Measurements from ENCODE around the gene ETDA. TPM values are rescaled to one million over a fixed set of nuclear protein-coding genes. Genes with fewer than 3 reads are reported as not detected.
"Not testable (repeated sequence)": the region's sequence is repeated elsewhere in the genome, so short reads cannot be mapped to it uniquely, and the experiment has no call there.

Gene ETDA
- not detected in 2 replicates for total RNA-seq (2014; rRNA removed; shearing (Covaris generic); ENCODE audit: low replicate concordance)

GRCh38 chrX:135252011-135252518 lies at the start of gene ETDA:
Gene ETDA (plus strand): TSS chrX:135252061. CDS start chrX:135253277, 1,216 bp downstream.
- not testable (repeated sequence) for DNase-seq, H3K27me3 ChIP-seq, H3K36me3 ChIP-seq, H3K4me3 ChIP-seq, H3K9me3 ChIP-seq

GRCh38 chrX:135206427-135206826 lies 45.4 kb upstream of the ETDA start:
- not testable (repeated sequence) for H3K9me3 ChIP-seq, DNase-seq, H3K27me3 ChIP-seq, H3K36me3 ChIP-seq, H3K4me3 ChIP-seq

- H3K27me3 ChIP-seq: no peaks in the 10 kb centered on the region
- no peaks in the 10 kb centered on the region for H3K36me3 ChIP-seq
- no peak for DNase-seq
- no peaks in the 10 kb centered on the region for H3K9me3 ChIP-seq
- no peak overlapping the region for H3K4me3 ChIP-seq
Observed at GRCh38 chrX:135213200-135213844, 38.5 kb upstream of the ETDA start.

GRCh38 chrX:135245989-135246388 lies 5.9 kb upstream of the ETDA start:
- H3K9me3 ChIP-seq, DNase-seq, H3K27me3 ChIP-seq, H3K36me3 ChIP-seq, H3K4me3 ChIP-seq: not testable (repeated sequence)

- not testable (repeated sequence) for H3K36me3 ChIP-seq, H3K4me3 ChIP-seq, H3K9me3 ChIP-seq, DNase-seq, H3K27me3 ChIP-seq
Observed at GRCh38 chrX:135256087-135256684, 4.3 kb downstream of the ETDA start.

- no peak overlapping the region for H3K4me3 ChIP-seq
- no peaks in the 10 kb centered on the region for H3K36me3 ChIP-seq
- no peak for DNase-seq
- H3K9me3 ChIP-seq: no peaks in the 10 kb centered on the region
- no peaks in the 10 kb centered on the region for H3K27me3 ChIP-seq
Observed at GRCh38 chrX:135256923-135257322, 5.1 kb downstream of the ETDA start.

- no peak overlapping the region for H3K4me3 ChIP-seq
- no peak for DNase-seq
- no peaks in the 10 kb centered on the region for H3K36me3 ChIP-seq
- H3K9me3 ChIP-seq: no peaks in the 10 kb centered on the region
- no peaks in the 10 kb centered on the region for H3K27me3 ChIP-seq
Observed at GRCh38 chrX:135257469-135257868, 5.6 kb downstream of the ETDA start.

GRCh38 chrX:135260976-135261375 lies 9.1 kb downstream of the ETDA start:
- H3K36me3 ChIP-seq, H3K9me3 ChIP-seq, DNase-seq, H3K27me3 ChIP-seq, H3K4me3 ChIP-seq: not testable (repeated sequence)

- not testable (repeated sequence) for H3K4me3 ChIP-seq, H3K9me3 ChIP-seq
Observed at GRCh38 chrX:135263376-135263775, 11.5 kb downstream of the ETDA start.

GRCh38 chrX:135264206-135264605 lies 12.3 kb downstream of the ETDA start:
- Histone ChIP-seq H3K27me3 (no peaks in the 10 kb centered on the region), H3K9me3 (no peaks in the 10 kb centered on the region), H3K36me3 (no peaks in the 10 kb centered on the region), H3K4me3 (no peak overlapping the region)
- no peak for DNase-seq

More at GRCh38 chrX:135263376-135263775, 11.5 kb downstream of the ETDA start:
- DNase-seq, H3K27me3 ChIP-seq, H3K36me3 ChIP-seq: not testable (repeated sequence)

GRCh38 chrX:135273162-135273561 lies 21.3 kb downstream of the ETDA start:
- DNase-seq: no peak
- no peaks in the 10 kb centered on the region for H3K36me3 ChIP-seq
- no peaks in the 10 kb centered on the region for H3K9me3 ChIP-seq
- H3K4me3 ChIP-seq: no peak overlapping the region
- no peaks in the 10 kb centered on the region for H3K27me3 ChIP-seq

- Histone ChIP-seq H3K36me3 (no peaks in the 10 kb centered on the region), H3K27me3 (no peaks in the 10 kb centered on the region), H3K9me3 (no peaks in the 10 kb centered on the region), H3K4me3 (no peak overlapping the region)
- no peak for DNase-seq
Observed at GRCh38 chrX:135275973-135276372, 24.1 kb downstream of the ETDA start.

- Histone ChIP-seq H3K27me3 (no peaks in the 10 kb centered on the region), H3K4me3 (no peak overlapping the region), H3K9me3 (no peaks in the 10 kb centered on the region; the same call in 1 of the 2 replicates), H3K36me3 (no peaks in the 10 kb centered on the region)
- DNase-seq: no peak
Observed at GRCh38 chrX:135287266-135287823, 35.5 kb downstream of the ETDA start.

GRCh38 chrX:135295238-135295943 lies 43.5 kb downstream of the ETDA start:
- Histone ChIP-seq H3K36me3 (no peaks in the 10 kb centered on the region), H3K9me3 (no peaks in the 10 kb centered on the region), H3K4me3 (no peak overlapping the region), H3K27me3 (no peaks in the 10 kb centered on the region)
- no peak for DNase-seq

- no peak overlapping the region for H3K4me3 ChIP-seq
- no peaks in the 10 kb centered on the region for H3K27me3 ChIP-seq
- no peak for DNase-seq
- no peaks in the 10 kb centered on the region for H3K36me3 ChIP-seq
- H3K9me3 ChIP-seq: no peaks in the 10 kb centered on the region
Observed at GRCh38 chrX:135295944-135296305, 44.1 kb downstream of the ETDA start.

GRCh38 chrX:135302269-135302873 lies 50.5 kb downstream of the ETDA start:
- H3K4me3 ChIP-seq: no peak overlapping the region
- no peak for DNase-seq

More at GRCh38 chrX:135302269-135302873, 50.5 kb downstream of the ETDA start:
- Histone ChIP-seq H3K36me3 (no peaks in the 10 kb centered on the region), H3K27me3 (no peaks in the 10 kb centered on the region), H3K9me3 (no peaks in the 10 kb centered on the region)
